Spleen (tissue), 11 donors: ENCODE measurements around the gene PRKCD. TPM values are rescaled to one million over a fixed set of nuclear protein-coding genes. Genes with fewer than 3 reads are reported as not detected.
A peak's percentile ranks its signal among the peaks of the same experiment; 100 is the strongest.

Source experiments
- DNase-seq: peaks from one replicate; pipeline ENCODE4 v3.0.0-alpha.2; 2020
- H3K27ac ChIP-seq, 8 donors: fragments of 200-600 bp; sonication (generic) in 7 of 8; 1 replicate in 4 of 8; 2 replicates in 4 of 8; pipeline versions ENCODE4 v1.5.0 to v1.8.0; 2016 to 2021; ENCODE audit warnings: inconsistent platforms in 4 of 8, mild to moderate bottlenecking in 4 of 8, moderate library complexity in 1 of 8
- H3K27me3 ChIP-seq, 7 donors: fragments of 200-600 bp; sonication (generic) in 6 of 7; replicated peaks in 1 of 7; 1 replicate in 4 of 7; 2 replicates in 3 of 7; pipeline versions ENCODE4 v1.5.0 to v1.8.0; 2016 to 2021; ENCODE audit warnings: inconsistent platforms in 3 of 7, mild to moderate bottlenecking in 1 of 7
- H3K36me3 ChIP-seq, 6 donors: fragments of 200-600 bp; sonication (generic) in 5 of 6; 1 replicate in 4 of 6; 2 replicates in 2 of 6; pipeline versions ENCODE4 v1.5.0 to v1.8.0; 2016 to 2021; ENCODE audit warnings: inconsistent platforms in 2 of 6
- H3K4me1 ChIP-seq, 6 donors: fragments of 200-600 bp; sonication (generic) in 5 of 6; 1 replicate in 3 of 6; 2 replicates in 3 of 6; pipeline versions ENCODE4 v1.5.0 to v1.8.0; 2016 to 2021; ENCODE audit warnings: inconsistent platforms in 3 of 6
- H3K4me3 ChIP-seq, 8 donors: fragments of 200-600 bp; sonication (generic) in 7 of 8; 1 replicate in 4 of 8; 2 replicates in 4 of 8; pipeline versions ENCODE4 v1.5.0 to v1.8.0; 2016 to 2021; ENCODE audit warnings: inconsistent platforms in 4 of 8, mild to moderate bottlenecking in 4 of 8, moderate library complexity in 2 of 8
- H3K9me3 ChIP-seq, 8 donors: fragments of 200-600 bp; sonication (generic) in 7 of 8; 1 replicate in 4 of 8; 2 replicates in 4 of 8; pipeline versions ENCODE4 v1.5.0 to v1.8.0; 2016 to 2021; ENCODE audit warnings: inconsistent platforms in 4 of 8
- CTCF ChIP-seq, 11 experiments: fragments of 200-600 bp in 7 of 11; fragments of 450-650 bp in 4 of 11; sonication (generic) in 4 of 11; IDR thresholded peaks in 8 of 11; conservative IDR thresholded peaks in 3 of 11; 1 replicate in 7 of 11; 2 replicates in 4 of 11; pipeline versions ENCODE4 v1.4.0 to v1.8.0; 2016 to 2021; ENCODE audit warnings: antibody characterized with exemption in 11 of 11, inconsistent platforms in 4 of 11, mild to moderate bottlenecking in 1 of 11
- POLR2A ChIP-seq, 3 donors: fragments of 450-650 bp; IDR thresholded peaks; one replicate each; pipeline ENCODE4 v1.5.1; 2017; ENCODE audit warnings: antibody characterized with exemption in 3 of 3, mild to moderate bottlenecking in 1 of 3
- POLR2AphosphoS5 ChIP-seq, 3 donors: sonication (generic); formaldehyde crosslinking; IDR thresholded peaks; one replicate each; pipeline ENCODE4 v1.5.1; 2017; ENCODE audit warnings: antibody characterized with exemption in 3 of 3
- WGBS, 5 donors: extraction: QIAGEN DNeasy Blood & Tissue Kit in 3 of 5; methylation state at CpG; one replicate each; pipeline versions ENCODE4 v1.1.5 to v1.1.7; 2013 to 2018; 5-methylcytosine and 5-hydroxymethylcytosine counted together
- intact Hi-C: fragments of 100-400 bp; cut with DNase I; formaldehyde crosslinking; loops from one replicate; pipeline ENCODE4 v1.15.0; 2023; ENCODE audit warnings: low total_unique reads
- polyA plus RNA-seq, 3 donors: library from polyadenylated mRNA; stranded (reverse); fragments of 200-250 nt; gene quantifications; one replicate each; pipeline ENCODE4 v1.2.1, GENCODE V29; 2013
- total RNA-seq, 7 donors: library from RNA; depleted of rRNA in 3 of 7; stranded (reverse); fragments of >200 nt in 3 of 7; fragmentation: NEBNext Ultra II Directional in 4 of 7; extraction: Animal tissue kit (Norgen Biotek cat#: 25700) in 4 of 7; gene quantifications; one replicate each; pipeline versions ENCODE4 v1.1.0 to v1.2.1, GENCODE V29; 2016 to 2021
- donor health status: healthy with polysubstance abuse.
- donor health status: DM: no; HTN: no; CAD: no; lungs with moderate emphysema.
- donor health status: DM: no; HTN: no; CAD: no.
- donor health status: Bipolar disorder and iron deficiency.
- donor health status: healthy.
- donor health status: DM: no; HTN: no; CAD: no.
- donor health status: DM: yes; HTN: yes; CAD: no.

PRKCD gene
- total and polyA plus RNA-seq, 10 donors: 22.2 to 100 (median 48.5) TPM

DNA sequence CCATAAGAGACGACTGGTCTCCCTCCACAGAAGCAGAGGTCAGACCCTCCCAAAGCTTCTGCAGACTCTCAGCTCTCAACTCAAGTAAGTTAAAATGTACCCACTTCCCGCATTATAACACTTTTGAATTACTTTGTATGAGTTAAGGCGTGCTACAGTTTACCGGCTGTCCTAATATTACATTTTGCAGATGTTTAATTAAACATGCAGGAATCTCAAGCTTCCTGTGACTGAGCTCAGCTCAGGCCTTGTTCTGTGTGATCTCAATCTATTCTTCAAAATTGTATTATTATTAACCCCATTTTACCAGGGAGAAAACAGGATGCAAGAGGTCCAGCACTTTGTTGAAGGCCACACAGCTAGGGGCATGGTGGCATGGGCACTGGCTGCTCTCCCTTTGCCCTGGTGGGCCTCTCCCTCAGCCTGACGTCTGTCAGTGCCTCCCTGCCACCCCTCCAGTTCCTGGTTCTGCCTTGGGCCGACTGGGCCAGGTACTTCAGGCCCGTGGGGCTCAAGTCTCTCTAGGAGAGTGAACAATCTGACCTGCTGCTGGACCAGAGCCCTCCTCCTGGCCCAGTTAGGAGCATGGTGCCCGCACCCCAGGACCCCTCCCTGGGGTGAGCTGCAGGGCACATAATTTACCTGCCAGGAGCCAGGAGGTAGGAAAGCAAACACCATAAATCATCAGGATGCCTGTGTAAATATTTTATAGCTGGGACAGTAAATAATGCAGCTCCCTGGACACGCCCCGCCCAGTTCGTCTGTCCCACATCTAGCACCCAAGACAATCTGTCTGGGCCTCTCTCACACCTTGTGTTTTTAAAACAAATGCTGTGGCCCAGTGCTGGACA, 15.9 kb upstream of the PRKCD start:
- H3K27me3 ChIP-seq: no peaks in the 10 kb centered on the region
- no peak overlapping the region for H3K4me3 ChIP-seq
- H3K36me3 ChIP-seq: no peaks in the 10 kb centered on the region
- intact Hi-C loops: no loop called here
- WGBS, 5 donors: 81 to 89% (median 86%) methylated on average over 10 to 11 of the region's 11 CpGs
- no peak for DNase-seq
- TF ChIP-seq POLR2AphosphoS5 (IDR thresholded peaks at IDR 0.05): no peak
- TF ChIP-seq CTCF (IDR thresholded peaks at IDR 0.05 in 8 of 11, conservative IDR thresholded peaks at IDR 0.05 in 3 of 11): no peak
- TF ChIP-seq POLR2A (IDR thresholded peaks at IDR 0.05): no peak
- H3K27ac ChIP-seq: no peak overlapping the region
- peaks cover 0 to 61% (median 19%) of the 10 kb centered on the region in 6 donors for H3K4me1 ChIP-seq
- no peaks in the 10 kb centered on the region for H3K9me3 ChIP-seq

DNA sequence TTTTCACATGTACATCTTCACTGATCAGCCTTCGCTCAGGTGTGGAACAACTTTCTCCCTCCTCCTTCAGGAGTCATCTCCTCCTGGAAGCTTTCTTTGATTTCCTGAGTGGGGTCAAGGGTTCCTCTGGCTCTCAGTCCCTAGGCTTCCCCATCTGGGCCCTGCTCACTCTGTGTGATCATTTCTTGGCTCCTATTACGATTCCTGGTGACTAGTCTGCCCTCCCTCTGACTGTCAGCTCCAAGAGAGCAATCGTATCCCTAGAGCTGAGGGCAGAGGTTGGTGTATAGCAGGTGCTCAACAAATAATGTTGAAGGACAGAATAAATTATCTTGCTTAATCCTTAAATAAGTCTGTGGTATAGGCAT, 15.3 kb upstream of the PRKCD start:
- no peak for DNase-seq
- H3K9me3 ChIP-seq: no peaks in the 10 kb centered on the region
- H3K27ac ChIP-seq: no peak overlapping the region
- H3K36me3 ChIP-seq: no peaks in the 10 kb centered on the region
- intact Hi-C loops: no loop called here
- H3K4me3 ChIP-seq: no peak overlapping the region
- WGBS, 5 donors: 88 to 95% (median 90%) methylated on average over 3 of the region's 3 CpGs
- H3K27me3 ChIP-seq: no peaks in the 10 kb centered on the region
- peaks cover 0 to 58% (median 23%) of the 10 kb centered on the region in 6 donors for H3K4me1 ChIP-seq
- TF ChIP-seq POLR2AphosphoS5 (IDR thresholded peaks at IDR 0.05): no peak
- TF ChIP-seq POLR2A (IDR thresholded peaks at IDR 0.05): no peak
- TF ChIP-seq CTCF (IDR thresholded peaks at IDR 0.05 in 8 of 11, conservative IDR thresholded peaks at IDR 0.05 in 3 of 11): no peak

GRCh38 chr3:53146319-53146891, 14.6 kb upstream of the PRKCD start:
- H3K9me3 ChIP-seq: no peaks in the 10 kb centered on the region
- DNase-seq: no peak
- H3K4me3 ChIP-seq: no peak overlapping the region
- H3K27me3 ChIP-seq: no peaks in the 10 kb centered on the region
- H3K36me3 ChIP-seq: no peaks in the 10 kb centered on the region
- WGBS, 5 donors: 87 to 95% (median 91%) methylated on average over 6 to 7 of the region's 7 CpGs
- peak overlapping the region in 4 of 8 donors; percentile 63 to 84 (median 70) for H3K27ac ChIP-seq
- TF ChIP-seq POLR2AphosphoS5 (IDR thresholded peaks at IDR 0.05) (no peak), POLR2A (IDR thresholded peaks at IDR 0.05) (no peak), CTCF (IDR thresholded peaks at IDR 0.05 in 8 of 11, conservative IDR thresholded peaks at IDR 0.05 in 3 of 11) (no peak)
- intact Hi-C loops: no loop called here
- H3K4me1 ChIP-seq: peaks cover 0 to 51% (median 21%) of the 10 kb centered on the region in 6 donors
